SIG-M5 treated with dmso at 0.1 percent for 504 hours (cell line): ENCODE data around the gene CEP135.
"Not testable (repeated sequence)": the region's sequence is repeated elsewhere in the genome, so short reads cannot be mapped to it uniquely, and the experiment has no call there.

Experiments
- DNase-seq: peaks from one replicate; lab custom pipeline; 2025; ENCODE audit not compliant: unreplicated experiment; lab: John Stamatoyannopoulos, UW

CEP135 gene

GRCh38 chr4:56067826-56068225, 119.1 kb downstream of the CEP135 start:
- no peak for DNase-seq

GRCh38 chr4:56072730-56073129, 124.0 kb downstream of the CEP135 start:
- DNase-seq: not testable (repeated sequence)

- DNase-seq: no peak
These were observed 128.9 kb downstream of the CEP135 start for GRCh38 chr4:56077676-56078075.

DNA sequence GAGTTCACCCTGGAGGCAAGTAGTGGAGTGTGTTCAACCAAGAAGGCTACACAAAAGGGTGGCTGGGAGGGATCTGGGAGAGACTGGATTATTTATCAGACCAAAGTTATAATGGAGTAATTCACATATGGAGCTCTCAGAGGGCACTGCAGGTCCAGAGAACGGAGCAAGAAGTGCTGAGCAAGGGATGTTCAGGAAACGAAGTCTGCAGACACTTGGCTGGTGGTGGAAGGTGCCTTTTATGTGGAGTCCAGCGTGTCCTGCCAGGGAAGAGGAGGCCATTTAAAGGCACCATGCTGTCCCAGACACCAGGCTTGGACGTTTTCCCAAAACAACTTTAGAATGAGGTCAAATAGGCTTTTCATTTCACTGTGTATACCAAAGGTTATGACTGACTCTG, 130.1 kb downstream of the CEP135 start:
- DNase-seq: no peak

- no peak for DNase-seq
These were observed 131.6 kb downstream of the CEP135 start for GRCh38 chr4:56080384-56080783.

GRCh38 chr4:56082829-56083228, 134.1 kb downstream of the CEP135 start:
- no peak for DNase-seq
